DND-41 (cell line): ENCODE measurements around the gene ZNF728.
"Not testable (repeated sequence)": the region's sequence is repeated elsewhere in the genome, so short reads cannot be mapped to it uniquely, and the experiment has no call there.

ENCODE experiments used
- ATAC-seq: fragments of 200-7000 bp; cut with Tn5 transposase; 3 replicates; pipeline ENCODE4 v1.9.1; 2021; ENCODE audit warnings: low read depth; ENCODE audit not compliant: insufficient read depth
- DNase-seq: peaks from one replicate; pipeline ENCODE4 v3.0.0-alpha.2; 2020
- H2AFZ ChIP-seq: 2 replicates; pipeline ENCODE4 v1.6.0; 2012; ENCODE audit warnings: low read depth, low read length
- H3K27ac ChIP-seq: 2 replicates; pipeline ENCODE4 v1.5.1; 2012; ENCODE audit warnings: low read length, inconsistent platforms
- H3K27me3 ChIP-seq: fragments of 200-600 bp; sonication (generic); 2 replicates; pipeline ENCODE4 v1.6.0; 2012; ENCODE audit warnings: low read length, mild to moderate bottlenecking, inconsistent platforms; ENCODE audit not compliant: insufficient read depth, poor library complexity
- H3K36me3 ChIP-seq: 2 replicates; pipeline ENCODE4 v1.5.1; 2012; ENCODE audit warnings: low read length, inconsistent platforms; ENCODE audit not compliant: insufficient read depth
- H3K4me1 ChIP-seq: 2 replicates; pipeline ENCODE4 v1.5.1; 2012; ENCODE audit warnings: mild to moderate bottlenecking, low read length; ENCODE audit not compliant: insufficient read depth
- H3K4me2 ChIP-seq: 2 replicates; pipeline ENCODE4 v1.6.0; 2012; ENCODE audit warnings: mild to moderate bottlenecking, moderate library complexity, low read length, inconsistent platforms; ENCODE audit not compliant: insufficient read depth
- H3K4me3 ChIP-seq, 2 experiments: fragments of 200-600 bp in 1 of 2; shearing (Covaris generic) in 1 of 2; 2 replicates each; pipeline ENCODE4 v1.5.1; 2012 to 2016; ENCODE audit warnings: inconsistent platforms in 2 of 2, low read length in 2 of 2, mild to moderate bottlenecking in 2 of 2, low read depth in 1 of 2, moderate library complexity in 1 of 2
- H3K79me2 ChIP-seq: 2 replicates; pipeline ENCODE4 v1.6.0; 2012; ENCODE audit warnings: low read length, inconsistent platforms; ENCODE audit not compliant: insufficient read depth
- H3K9ac ChIP-seq: 2 replicates; pipeline ENCODE4 v1.6.0; 2012; ENCODE audit warnings: low read depth, mild to moderate bottlenecking, inconsistent platforms, low read length, moderate library complexity
- H3K9me3 ChIP-seq: 2 replicates; pipeline ENCODE4 v1.5.1; 2012; ENCODE audit warnings: low read length, moderate library complexity, mild to moderate bottlenecking, inconsistent platforms; ENCODE audit not compliant: insufficient read depth, severe bottlenecking
- H4K20me1 ChIP-seq: 2 replicates; pipeline ENCODE4 v1.6.0; 2012; ENCODE audit warnings: low read length; ENCODE audit not compliant: insufficient read depth
- CTCF ChIP-seq: IDR thresholded peaks from 2 replicates; pipeline ENCODE4 v1.5.1; 2012; ENCODE audit warnings: borderline replicate concordance, low read length, moderate library complexity, mild to moderate bottlenecking; ENCODE audit not compliant: poor library complexity, severe bottlenecking; ENCODE audit errors: extremely low read depth
- EZH2 ChIP-seq: IDR thresholded peaks from 3 replicates; pipeline ENCODE4 v1.6.1; 2012; ENCODE audit warnings: borderline replicate concordance, low read depth, mild to moderate bottlenecking, moderate library complexity, low read length, inconsistent platforms; ENCODE audit not compliant: severe bottlenecking

Gene ZNF728

GRCh38 chr19:23046743-23047142, 43.8 kb upstream of the ZNF728 start:
- Histone ChIP-seq H3K4me3 (no peak overlapping the region), H3K4me1 (no peaks in the 10 kb centered on the region), H3K36me3 (no peaks in the 10 kb centered on the region), H3K9ac (no peak overlapping the region), H3K27me3 (no peaks in the 10 kb centered on the region), H3K4me2 (no peak overlapping the region), H3K79me2 (no peaks in the 10 kb centered on the region), H3K27ac (no peak overlapping the region), H2AFZ (no peak overlapping the region), H4K20me1 (no peaks in the 10 kb centered on the region), H3K9me3 (peaks cover 11% of the 10 kb centered on the region)
- ATAC-seq, result no peak
- DNase-seq, result no peak
- TF ChIP-seq EZH2, result no peak
- TF ChIP-seq CTCF, result no peak

- H3K4me1 ChIP-seq, result no peaks in the 10 kb centered on the region
- H3K9me3 ChIP-seq, result no peaks in the 10 kb centered on the region
- H3K9ac ChIP-seq, result no peak overlapping the region
- TF ChIP-seq EZH2, result no peak
- no peak for TF ChIP-seq CTCF
- no peak overlapping the region for H3K4me3 ChIP-seq
- DNase-seq (no peak), ATAC-seq (no peak)
- H3K4me2 ChIP-seq, result no peak overlapping the region
- H3K27me3 ChIP-seq, result no peaks in the 10 kb centered on the region
- no peaks in the 10 kb centered on the region for H3K36me3 ChIP-seq
- H2AFZ ChIP-seq, result no peak overlapping the region
- no peaks in the 10 kb centered on the region for H3K79me2 ChIP-seq
- H4K20me1 ChIP-seq, result no peaks in the 10 kb centered on the region
- H3K27ac ChIP-seq, result no peak overlapping the region
Measured at GRCh38 chr19:23033721-23034120, 30.7 kb upstream of the ZNF728 start.

- no peak overlapping the region for H3K9ac ChIP-seq
- no peak overlapping the region for H3K4me3 ChIP-seq
- ATAC-seq (no peak), DNase-seq (no peak)
- no peaks in the 10 kb centered on the region for H3K4me1 ChIP-seq
- H3K27ac ChIP-seq, result no peak overlapping the region
- H2AFZ ChIP-seq, result no peak overlapping the region
- H3K79me2 ChIP-seq, result no peaks in the 10 kb centered on the region
- no peak for TF ChIP-seq CTCF
- TF ChIP-seq EZH2, result no peak
- no peak overlapping the region for H3K4me2 ChIP-seq
- H4K20me1 ChIP-seq, result no peaks in the 10 kb centered on the region
- H3K9me3 ChIP-seq, result peaks cover 9% of the 10 kb centered on the region
- H3K27me3 ChIP-seq, result no peaks in the 10 kb centered on the region
- no peaks in the 10 kb centered on the region for H3K36me3 ChIP-seq
Measured at GRCh38 chr19:23015660-23016059, 12.7 kb upstream of the ZNF728 start.

GRCh38 chr19:22994957-22995356, 8.0 kb downstream of the ZNF728 start:
- not testable (repeated sequence) for H3K36me3 ChIP-seq, H4K20me1 ChIP-seq, DNase-seq, H3K27ac ChIP-seq, H3K4me3 ChIP-seq, H3K27me3 ChIP-seq, H3K79me2 ChIP-seq, H3K4me1 ChIP-seq, H2AFZ ChIP-seq, H3K9ac ChIP-seq, ATAC-seq, H3K9me3 ChIP-seq, H3K4me2 ChIP-seq
